MV-4-11 (cell line): ENCODE results near the gene ATP6AP1.
"Not testable (repeated sequence)": the region's sequence is repeated elsewhere in the genome, so short reads cannot be mapped to it uniquely, and the experiment has no call there.

Experiments used
- DNase-seq: peaks from one replicate; lab custom pipeline; 2025; lab: John Stamatoyannopoulos, UW

The ATP6AP1 gene

DNA sequence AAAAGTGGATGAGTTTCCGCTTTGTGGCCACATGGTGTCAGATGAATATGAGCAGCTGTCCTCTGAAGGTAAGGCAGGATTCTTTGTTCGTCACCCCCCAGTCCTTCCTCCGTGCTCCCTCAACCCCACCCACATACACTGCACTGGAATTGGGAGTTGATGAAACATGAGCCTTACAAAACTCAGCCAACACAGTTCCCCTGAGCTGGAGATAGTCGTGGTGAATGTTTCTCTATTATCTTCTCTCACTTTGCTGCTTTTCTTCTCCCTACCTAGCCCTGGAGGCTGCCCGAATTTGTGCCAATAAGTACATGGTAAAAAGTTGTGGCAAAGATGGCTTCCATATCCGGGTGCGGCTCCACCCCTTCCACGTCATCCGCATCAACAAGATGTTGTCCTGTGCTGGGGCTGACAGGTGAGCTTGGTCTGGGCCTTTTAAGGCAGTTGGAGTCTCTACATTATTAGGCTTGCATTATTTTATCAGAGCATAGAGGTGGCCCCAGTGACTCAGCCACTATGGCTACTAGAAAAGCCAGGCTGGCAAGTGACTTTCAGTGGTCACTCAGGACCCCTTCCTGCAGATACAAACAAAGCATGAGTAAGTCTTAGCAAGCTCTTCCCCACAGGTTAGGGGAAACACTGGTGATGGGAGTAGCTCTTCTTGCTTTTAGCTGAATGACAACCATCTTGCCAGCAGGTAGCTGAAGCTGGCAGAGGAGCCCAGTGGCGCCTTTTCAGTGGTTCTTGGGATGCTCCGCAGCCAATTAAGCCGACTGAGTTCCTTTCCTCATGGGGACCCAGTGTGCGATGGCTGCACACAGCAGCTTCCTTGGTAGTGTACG, 28.7 kb upstream of the ATP6AP1 start:
- DNase-seq = no peak

- not testable (repeated sequence) for DNase-seq
These were observed 28.1 kb upstream of the ATP6AP1 start for GRCh38 chrX:154400369-154400817.

GRCh38 chrX:154401045-154401799, 27.3 kb upstream of the ATP6AP1 start:
- peak; percentile 33 for DNase-seq

DNA sequence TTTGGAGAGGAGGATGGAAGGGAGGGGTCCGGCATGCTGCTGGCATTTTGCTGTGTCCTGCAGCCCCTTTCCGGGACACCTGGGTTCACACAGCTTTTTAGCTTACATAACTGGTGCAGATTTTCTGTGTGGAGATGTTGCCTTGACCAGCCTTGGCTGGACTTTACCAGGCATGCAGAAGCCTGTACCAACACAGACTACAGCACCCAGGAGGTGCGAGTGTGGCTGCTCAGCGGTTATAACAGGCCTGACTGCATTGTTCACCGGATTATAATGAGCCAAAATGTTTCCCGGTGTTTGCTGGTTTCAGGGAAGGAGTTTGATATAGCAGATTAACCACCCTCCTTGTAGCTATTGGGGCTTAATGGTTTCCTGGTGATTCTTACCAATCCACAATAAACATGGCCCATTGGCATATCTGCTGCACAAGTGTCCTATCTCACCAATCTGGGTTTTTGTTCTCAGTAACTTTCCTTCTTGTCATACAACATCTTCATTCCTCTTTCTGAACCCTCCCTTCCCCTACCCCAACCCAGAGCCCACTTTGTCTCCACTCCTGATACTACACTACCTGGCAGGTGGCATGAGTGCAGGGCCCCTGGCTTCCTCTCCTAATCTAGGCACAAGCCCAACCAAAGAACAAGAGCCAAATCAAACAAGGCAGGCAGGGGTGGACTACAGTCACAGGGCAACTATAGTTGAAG, 26.4 kb upstream of the ATP6AP1 start:
- peak; percentile 33 for DNase-seq

- no peak for DNase-seq
These were observed 25.8 kb upstream of the ATP6AP1 start for GRCh38 chrX:154402622-154403127.

DNA sequence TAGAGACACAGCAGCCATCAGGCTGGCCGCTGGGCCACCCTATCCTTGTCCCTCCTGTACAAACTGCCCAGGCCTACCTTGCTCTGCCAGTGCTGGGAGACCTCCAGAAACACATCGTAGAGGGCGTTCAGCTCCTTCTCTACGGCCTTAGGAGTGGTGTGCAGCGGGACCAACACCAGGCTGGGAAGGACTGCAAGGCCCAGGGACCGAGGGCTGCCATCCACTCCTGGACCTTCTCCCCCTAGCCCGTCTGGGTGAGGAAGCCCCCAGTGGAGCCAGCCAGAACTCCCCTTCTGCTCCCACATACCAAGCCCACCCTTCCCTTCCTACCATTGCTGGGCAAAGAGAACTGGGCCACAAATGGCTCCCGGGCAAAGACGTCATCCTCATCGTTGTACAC, 25.3 kb upstream of the ATP6AP1 start:
- no peak for DNase-seq

DNA sequence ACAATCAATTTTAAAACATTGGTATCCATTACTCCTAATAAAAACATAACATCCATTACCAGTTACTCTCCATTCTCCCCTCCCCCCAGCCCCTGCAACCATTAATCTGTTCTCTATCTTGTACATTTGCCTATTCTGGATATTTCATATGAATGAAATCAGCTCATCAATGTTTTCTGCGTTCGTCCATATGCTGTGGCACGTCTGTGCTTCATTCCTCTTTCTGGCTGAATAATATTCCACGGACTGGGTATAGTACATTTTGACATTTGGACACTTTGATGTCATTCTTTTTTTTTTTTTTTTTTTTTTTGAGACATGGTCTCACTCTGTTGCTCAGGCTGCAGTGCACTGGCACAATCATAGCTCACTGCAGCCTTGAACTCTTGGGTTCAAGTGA, 24.6 kb upstream of the ATP6AP1 start:
- no peak for DNase-seq

DNA sequence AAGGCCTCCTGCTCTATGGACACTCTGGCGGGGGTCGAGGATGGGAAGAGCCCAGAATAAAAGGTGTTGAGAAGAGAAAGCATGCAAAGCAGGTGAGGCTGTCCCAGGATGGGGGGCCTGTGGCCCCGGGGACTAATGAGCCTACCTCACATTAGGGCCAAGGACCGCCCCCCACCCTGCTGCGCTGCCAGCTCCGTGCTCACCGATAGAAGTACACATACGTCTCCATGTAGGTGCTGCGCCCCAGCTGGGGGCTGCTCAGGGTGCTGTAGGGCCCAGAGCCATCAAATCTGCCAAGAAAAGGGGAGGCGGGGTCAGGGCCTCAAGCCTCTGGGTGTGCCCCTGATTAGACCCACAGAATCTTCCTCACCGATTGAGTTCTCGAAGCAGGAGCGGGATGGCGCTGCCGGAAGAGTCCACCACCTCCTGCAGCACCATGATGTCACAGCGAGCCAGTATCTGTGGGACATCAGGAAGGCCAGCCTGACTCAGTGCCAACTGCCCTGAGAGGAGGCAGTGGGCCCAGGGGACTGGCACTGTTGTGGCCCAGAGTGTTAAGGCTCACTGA, 23.8 kb upstream of the ATP6AP1 start:
- no peak for DNase-seq

- no peak for DNase-seq
These were observed 19.7 kb upstream of the ATP6AP1 start for GRCh38 chrX:154408659-154409221.

GRCh38 chrX:154409222-154409871, 19.1 kb upstream of the ATP6AP1 start, which contains the start of gene DNASE1L1:
TSS of gene DNASE1L1 (minus strand) at chrX:154409254. CDS start at chrX:154405568, 3,686 bp downstream.
- DNase-seq = peak; percentile 78

- peak; percentile 11 for DNase-seq
These were observed 16.5 kb upstream of the ATP6AP1 start for GRCh38 chrX:154411981-154412340.

DNA sequence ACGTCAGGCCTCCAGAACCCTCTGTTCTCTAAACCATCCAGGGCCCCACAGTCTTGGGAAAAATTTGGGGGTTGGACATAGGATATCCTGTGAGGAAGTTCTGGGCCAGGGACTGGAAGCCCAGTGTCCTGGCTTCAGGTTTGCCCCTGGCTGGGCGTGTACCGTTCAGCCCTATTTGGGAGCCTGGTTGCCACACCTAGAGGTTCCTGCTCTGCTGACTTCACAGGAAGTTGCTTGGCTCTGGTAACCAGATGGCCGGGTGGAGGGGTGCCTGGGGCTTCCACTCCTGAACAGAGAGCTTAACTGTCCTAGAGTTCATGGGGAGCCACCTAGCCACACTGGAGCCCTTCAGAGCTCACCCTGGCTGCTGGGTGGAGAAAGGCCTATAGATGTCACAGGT, 16.0 kb upstream of the ATP6AP1 start:
- peak; percentile 39 for DNase-seq

DNA sequence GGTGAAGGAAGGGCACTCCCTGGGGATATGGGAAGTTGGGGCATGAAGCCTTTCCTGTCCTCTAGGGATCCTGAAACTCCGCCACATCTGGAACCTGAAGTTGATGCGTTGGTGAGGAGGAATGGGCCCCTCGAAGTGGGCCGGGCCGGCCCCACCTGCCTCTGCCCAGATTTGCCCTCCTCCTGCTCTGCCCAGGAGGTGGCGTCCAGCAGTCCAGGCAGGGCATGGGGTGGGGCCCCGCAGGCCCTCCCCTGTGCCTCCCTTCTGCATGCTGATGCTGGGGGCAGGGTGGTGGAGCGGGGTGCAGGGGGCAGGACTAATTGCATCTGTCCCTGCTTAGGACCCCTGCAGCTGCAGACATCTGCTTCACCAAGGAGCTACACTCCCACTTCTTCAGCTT, 15.3 kb upstream of the ATP6AP1 start:
- no peak for DNase-seq

GRCh38 chrX:154417157-154417556, 11.3 kb upstream of the ATP6AP1 start:
- no peak for DNase-seq

DNA sequence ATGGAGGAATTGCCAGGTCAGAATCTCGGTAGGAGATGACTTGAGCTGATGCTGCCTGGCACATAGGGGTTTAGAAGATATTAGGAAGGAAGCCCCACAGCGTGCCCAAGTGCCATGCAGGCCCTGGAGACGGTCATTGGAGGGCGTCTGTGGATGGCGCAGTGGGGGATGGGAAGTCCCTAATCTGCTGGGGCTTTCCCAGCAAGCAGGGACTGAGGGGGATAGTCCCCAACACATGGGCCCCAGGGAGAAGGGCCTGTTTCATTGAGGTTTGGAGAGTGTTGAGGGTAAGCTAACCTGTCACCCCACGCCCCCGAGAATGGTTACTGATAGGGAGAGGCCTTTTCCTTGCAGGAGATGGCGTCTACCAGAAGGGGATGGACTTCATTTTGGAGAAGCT, 9.3 kb upstream of the ATP6AP1 start:
- no peak for DNase-seq

DNA sequence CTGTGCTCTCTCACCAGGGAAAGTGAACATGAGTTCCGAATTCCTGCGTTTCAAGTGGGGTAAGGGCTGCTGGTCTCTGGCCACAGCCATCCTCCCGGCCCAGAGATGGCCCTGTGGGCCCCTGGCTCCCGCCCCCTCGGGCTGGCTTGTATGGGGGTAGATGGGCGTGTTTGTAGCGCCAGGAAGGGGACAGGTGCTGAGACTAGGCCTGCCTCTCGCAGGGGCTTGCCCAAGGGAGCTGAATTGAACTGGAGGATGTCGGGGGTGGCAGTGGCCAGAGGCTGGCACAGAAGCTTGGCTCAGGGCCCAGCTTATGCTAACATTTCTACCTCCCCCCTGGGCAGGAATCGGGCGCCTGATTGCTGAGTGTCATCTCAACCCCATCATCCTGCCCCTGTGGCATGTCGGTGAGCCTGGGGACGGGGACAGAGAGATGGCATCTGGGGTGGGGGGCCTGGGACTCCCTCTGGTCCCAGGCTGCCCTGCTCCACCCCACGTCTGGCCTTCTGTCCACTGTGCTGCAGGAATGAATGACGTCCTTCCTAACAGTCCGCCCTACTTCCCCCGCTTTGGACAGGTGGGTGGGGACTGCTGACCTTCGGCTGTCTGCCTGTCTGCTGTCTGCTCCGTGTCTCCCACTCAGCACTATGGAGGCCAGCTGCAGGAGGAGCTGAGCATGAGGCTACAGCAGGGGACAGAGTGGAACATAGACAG, 8.6 kb upstream of the ATP6AP1 start:
- DNase-seq = no peak

DNA sequence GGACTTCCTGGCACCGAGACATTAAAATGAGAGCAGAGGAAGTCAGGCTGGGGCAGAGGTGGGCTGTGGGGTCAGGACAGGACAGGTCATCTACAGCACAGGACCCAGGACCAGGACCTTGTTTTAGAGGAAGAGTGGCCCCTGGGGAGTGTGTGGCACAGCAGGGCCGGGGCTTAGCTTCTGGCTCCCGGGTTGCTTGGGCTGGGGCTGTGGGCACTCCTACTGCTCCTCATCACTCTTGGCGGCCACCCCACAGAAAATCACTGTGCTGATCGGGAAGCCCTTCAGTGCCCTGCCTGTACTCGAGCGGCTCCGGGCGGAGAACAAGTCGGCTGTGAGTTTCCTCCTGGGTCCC, 8.1 kb upstream of the ATP6AP1 start:
- no peak for DNase-seq

DNA sequence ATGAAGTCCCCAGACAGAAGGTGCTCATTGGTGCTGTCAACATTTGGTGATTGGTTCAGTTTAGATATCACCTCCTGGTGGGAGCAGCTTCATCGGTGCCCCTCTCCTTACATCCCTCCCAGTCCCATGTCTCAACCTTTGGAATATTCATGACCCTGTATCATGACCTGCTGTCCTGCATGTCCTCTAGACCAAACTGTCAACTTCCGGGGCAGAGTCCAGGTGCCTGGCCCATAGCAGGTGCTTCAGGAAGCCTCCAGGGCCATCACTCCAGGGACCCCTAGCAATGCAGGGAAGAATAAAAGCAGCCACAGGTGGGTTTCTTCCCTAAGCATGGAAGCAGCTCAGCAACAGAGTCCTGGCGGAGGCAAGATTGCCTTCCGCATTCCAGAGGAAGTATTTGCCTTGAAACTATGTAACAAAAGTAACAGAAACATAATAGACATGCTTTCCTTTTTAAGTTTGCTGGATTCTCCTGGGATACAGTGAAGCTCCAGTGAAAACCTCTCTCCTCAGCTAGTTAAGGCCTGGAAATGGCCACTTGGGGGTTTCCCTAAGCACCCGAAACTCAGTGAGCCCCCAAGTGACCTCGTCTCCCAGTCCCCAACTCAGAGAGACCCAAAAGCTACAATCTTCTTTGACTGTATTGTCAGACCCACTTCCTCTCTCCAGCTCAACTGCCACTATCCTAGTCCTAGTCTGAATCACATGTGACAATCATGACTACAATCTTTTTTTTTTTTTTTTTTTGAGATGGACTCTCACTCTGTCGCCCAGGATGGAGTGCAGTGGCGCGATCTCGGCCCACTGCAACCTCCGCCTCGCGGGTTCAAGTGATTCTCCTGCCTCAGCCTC, 1.3 kb upstream of the ATP6AP1 start:
- peak; percentile 47 for DNase-seq

- no peak for DNase-seq
These were observed 1.2 kb downstream of the ATP6AP1 start for GRCh38 chrX:154429711-154430110.

GRCh38 chrX:154430479-154430878, 2.0 kb downstream of the ATP6AP1 start:
- DNase-seq = no peak
